HG03135 (cell line): ENCODE measurements around the gene TMEM165.

Experiments
- ATAC-seq: cut with Tn5 transposase; IDR thresholded peaks from one replicate; pipeline ENCODE4 v1.9.1; 2021; ENCODE audit warnings: mild to moderate bottlenecking, moderate library complexity; ENCODE audit not compliant: unreplicated experiment

TMEM165 gene

DNA sequence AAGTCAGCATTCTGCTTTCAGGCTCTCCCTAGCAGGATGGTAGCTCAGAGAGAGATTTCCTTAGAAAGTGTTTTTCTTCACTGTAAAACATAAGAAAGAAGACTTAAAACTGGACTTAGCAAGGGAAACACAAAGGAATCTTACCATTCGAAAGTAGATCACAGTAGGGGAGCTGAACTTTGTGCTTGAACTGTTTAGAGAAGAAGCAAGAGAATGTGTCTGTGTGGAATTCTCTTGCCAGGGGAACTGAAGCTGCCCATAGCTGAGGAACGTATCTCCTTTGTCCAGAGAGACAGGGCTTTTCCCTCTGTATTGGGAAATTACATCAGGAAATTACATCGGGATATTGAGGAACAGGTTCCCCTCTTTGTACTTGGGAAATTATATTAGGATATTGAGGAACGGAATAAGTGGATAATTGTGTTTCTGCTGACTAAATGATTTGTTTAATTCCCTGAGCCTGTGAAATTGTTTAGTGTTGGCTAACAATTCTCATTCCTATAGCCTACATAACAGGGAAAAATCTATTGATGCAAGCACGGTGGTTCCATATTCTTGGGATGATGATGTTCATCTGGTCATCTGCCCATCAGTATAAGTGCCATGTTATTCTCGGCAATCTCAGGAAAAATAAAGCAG, 28.6 kb upstream of the TMEM165 start:
- no peak for ATAC-seq

DNA sequence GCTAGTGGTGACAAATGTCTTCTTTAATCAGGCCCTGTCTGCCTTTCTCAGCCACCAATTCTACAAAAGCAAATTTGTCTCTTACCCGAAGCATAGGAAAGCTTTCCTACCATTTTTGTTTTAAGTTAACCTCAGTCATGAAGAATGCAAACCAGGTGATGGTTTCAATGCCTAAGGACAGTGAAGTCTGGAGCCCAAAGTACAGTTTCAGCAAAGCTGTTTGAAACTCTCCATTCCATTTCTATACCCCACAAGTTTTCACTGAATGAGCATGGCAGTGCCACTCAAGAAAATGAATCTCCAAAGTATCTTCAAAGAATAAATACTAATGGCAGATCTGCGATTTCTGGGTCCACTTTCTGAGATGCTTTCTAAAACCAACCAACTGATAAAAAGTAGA, 25.8 kb upstream of the TMEM165 start:
- no peak for ATAC-seq

DNA sequence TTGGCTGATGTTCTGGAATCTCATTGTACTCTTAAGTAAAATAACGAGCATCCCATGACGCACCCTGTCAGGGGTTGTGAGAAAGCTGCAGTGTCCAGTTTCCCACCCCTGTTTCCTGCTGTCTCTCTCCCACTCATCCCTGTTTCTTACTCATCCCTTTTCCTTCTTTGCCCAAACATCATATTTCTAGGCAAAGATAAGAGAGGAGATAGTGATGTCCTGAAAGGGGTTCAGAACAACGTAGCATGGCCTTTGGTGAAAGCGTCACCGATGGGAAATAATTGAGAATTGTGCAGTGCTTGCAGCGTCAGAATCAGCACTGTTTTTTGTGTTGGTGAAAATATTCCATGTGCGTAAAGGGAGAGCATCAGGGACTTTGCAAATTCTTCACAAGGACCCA, 23.5 kb upstream of the TMEM165 start:
- no peak for ATAC-seq

DNA sequence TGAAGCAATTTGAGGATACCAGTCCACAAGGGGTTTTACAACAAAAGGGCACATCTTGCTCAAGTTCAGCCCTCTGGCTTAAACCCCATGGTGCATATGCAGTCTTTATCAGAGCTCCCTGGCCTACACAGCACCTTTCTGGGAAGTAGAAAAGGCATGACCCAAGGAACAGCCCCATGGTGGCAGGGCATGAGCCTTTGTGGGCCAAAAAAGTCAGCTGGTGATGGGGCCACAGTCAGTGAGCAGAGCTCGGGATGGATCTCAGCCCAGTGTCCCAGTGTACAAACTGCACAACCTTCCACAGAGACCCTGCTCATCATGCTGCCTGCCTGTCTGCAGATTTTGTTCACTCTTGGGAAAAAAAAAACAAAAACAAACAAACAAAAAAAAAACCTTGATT, 22.3 kb upstream of the TMEM165 start:
- no peak for ATAC-seq

DNA sequence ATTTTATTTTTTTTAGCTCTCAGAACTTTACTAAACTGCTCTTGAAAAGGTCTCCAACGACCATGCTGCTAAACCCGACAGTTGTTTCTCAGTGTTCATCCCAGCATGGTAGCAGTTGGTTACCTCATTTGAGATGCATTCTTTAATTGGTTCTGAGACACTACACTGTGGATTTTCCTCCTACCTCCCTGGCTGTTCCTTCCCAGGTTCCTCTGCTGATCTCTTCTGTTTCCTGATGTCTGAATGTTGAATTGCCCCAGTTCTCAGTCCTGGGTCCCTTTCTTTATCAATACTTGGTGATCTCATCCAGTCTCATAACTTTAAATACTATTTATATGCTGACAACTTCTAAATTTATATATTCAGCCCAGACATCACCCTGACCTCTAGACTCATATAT, 19.1 kb upstream of the TMEM165 start:
- no peak for ATAC-seq

DNA sequence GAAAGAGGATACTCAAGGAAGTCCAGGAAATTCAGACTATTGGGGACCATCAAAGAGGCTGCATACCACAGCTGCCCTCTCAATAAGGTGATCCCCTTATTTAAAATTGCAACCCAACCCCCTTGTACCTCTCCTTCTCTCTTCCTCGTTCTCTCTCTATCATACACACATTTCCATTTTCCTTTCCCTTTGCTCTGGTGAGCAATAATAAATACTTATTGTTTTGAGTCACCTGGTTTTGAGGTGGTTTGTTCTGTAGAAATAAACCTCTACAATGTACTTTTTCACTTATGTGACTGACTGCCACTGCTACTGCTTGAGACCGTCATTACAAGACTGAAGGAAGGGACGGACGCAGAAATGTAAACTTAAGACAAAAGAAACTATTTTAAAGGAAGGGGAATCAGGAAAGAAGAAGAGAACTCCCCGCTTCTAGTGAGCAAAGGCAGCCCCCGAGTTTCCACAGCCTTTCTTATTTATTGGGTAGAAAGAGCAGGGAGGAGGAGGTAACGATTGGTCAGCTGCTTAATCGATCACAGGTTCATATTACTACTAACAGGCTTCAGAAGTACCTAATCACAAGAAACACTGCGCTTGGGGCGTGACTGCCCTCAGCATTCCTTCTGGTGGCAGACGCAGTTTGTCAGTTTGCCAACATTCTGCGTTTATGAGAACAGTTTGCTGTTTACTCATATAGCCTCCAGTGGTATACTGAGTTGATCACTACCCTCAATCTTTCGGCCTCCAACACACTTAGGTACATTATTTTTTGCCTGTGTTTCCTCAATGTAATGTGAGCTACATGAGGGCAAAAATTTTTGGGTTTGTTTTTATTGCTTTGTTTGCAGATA, 16.9 kb upstream of the TMEM165 start:
- no peak for ATAC-seq

DNA sequence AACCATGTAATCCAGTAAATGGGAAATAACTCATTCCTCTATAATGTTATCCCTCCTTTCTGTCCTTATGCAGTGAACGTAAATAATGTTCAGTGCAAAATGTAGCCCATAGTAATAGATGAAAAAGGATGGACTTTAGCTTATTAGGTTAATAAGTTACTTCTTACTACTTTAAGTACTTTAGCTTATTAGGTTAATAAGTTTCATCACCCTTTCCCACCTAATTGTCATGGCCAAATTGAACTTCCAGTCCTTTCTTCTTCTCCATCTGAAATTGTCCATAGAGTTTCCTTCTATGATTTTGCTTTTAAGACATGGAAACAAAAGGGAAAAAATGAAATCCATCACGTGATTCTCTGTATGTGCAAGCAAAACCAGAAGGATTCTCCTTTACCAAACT, 15.2 kb upstream of the TMEM165 start:
- no peak for ATAC-seq

DNA sequence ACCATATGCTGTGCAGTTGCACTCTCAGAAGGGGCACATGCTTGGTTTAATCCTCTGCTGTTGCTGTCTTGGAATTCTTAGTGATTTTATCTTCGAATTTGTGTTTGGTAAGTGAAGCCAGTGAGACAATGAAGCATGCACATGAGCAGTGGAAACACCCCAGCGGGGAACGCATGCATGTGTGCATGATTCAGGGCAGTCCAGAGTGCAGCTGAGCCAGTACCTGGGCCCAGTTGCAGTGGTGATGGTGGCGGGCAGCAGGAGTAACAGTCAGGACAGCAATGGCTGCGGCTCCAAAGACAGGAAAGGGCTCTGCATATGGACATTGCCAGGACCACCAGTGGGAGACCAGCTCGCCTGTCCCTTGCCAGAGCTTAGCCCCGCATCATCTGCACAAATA, 14.3 kb upstream of the TMEM165 start:
- ATAC-seq: no peak

DNA sequence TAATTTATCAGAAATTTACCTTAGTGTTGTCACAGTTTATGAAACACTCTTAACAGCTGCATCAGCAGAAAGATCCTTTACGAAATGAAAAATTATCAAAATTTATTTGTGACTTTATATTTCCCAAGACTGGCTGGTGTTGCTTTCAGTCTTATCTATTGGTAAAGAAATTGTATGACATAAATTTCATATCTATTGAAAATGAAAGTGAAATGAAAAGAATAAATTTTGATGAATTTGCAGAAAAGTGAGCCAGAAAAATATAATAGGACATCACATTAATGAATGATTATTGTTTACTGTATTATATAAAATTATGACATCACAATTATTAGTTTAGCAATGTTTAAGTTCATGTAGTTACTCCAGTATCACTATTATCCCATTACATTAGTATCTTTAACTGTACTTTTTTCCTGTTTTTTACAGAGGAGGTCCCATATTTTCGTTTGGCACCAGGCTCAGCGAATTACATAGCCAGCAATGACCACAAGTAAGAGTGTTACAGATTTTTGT, 13.2 kb upstream of the TMEM165 start:
- ATAC-seq: no peak

DNA sequence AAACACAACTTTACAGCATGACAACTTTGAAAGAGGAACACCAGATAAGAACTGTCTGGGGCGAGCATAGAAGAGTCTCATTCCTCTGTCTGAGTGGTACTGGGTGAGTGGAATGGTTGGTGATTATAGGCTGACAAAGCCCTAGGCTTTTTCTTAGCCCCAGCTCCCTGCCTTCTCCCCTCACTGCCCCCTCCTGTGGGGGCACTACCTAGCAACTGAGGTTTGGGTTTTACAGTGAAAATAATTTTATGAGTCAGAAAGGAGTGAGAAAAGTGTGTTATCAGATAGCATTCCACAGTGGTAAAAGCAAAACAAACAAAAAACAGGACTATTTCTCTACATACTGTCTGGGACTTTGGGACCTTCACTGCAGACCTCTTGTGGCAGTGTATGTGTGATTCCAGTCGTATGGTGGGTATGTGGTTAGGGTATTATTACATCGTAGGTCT, 10.5 kb upstream of the TMEM165 start:
- ATAC-seq: no peak

DNA sequence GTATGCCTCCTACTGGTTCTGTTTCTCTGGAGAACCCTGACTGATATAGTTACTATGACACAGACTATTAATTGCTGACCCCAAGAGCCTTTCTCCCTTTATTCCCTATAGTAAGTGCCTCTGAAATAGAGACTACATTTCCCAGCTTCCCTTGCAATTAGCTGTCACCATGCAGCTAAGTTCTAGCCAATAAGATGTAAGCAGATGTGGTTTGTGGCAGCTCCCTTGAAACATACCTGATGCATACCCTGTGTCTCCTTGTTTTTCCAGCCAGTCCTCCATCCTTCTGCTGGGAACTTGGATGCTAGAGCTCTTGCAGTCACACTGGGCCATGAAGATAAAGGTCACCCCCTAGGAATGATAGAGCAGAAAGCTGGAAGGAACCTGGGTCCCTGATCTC, 9.7 kb upstream of the TMEM165 start:
- ATAC-seq: peak; percentile 71

DNA sequence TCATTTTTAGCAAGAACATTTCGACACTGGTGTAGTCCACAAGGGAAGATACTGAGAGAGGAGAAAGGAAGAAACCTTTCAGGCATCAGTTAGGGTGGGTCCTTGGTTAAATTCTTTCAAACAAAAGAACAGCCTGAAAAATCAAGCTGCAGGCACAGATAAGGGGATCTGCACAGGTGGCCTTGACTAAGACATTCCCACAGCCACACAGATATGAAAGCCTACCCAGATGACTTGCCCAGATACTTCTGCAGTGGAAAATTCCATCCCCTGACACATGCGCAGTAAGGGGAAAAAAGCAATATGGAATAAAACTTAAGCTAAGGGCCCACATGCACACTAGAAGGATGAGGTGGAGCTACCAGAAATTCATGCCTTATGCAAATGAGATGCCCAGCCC, 8.9 kb upstream of the TMEM165 start:
- no peak for ATAC-seq

DNA sequence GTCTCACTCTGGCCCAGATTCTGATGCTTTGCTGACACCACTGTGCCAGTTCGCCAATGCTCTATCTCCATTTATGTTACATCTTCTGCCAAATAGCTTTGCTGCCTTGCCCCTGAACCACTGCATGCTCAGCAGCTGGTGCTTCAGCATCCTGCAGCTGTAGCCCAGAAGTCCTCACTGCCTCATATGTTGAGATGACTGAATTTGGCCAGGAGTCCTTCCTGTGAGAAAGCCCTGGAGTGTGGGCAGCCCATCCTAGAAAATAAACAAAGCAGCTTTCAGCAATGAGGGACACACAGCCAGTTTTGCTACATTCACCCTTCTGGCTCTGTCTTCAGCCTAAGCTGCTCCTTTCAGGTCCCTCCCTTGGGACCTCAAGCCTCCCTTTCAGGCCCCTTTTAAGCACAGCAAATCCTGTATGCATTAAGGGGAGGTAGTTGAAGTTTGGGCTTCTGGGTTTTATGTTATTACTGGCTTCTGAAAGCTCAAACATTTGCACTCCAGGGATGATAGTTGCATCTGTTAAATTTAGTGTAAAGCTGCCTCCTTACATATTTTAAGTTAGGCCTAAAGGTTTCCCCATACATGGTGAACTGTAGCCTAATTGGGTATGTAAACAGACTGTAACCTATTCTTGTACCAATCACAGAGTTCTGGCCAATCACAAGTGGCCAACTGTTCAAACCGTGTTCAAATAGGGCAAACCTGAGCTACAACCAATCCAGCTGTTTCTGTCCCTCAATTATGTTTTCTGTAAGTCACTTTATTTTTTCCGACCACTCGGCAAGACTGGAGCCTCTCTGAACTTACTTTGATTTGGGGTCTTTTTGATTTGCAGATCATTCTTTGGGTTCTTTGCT, 2.1 kb upstream of the TMEM165 start:
- no peak for ATAC-seq

DNA sequence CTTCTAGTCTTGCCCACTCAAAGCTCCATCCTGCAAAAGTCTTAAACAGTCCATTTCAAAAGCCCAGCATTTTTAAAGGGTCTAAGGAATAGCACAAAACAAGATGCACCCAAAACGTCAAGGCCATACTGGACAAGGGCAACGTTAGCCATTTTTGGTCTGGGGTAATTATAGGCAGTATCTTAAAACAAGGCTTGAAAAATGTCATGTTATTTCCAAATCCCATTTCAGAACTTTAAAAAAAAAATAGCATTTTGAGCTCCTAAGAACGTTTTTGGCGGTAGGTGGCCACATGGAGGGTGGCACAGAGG, 584 bp upstream of the TMEM165 start:
- no peak for ATAC-seq

DNA sequence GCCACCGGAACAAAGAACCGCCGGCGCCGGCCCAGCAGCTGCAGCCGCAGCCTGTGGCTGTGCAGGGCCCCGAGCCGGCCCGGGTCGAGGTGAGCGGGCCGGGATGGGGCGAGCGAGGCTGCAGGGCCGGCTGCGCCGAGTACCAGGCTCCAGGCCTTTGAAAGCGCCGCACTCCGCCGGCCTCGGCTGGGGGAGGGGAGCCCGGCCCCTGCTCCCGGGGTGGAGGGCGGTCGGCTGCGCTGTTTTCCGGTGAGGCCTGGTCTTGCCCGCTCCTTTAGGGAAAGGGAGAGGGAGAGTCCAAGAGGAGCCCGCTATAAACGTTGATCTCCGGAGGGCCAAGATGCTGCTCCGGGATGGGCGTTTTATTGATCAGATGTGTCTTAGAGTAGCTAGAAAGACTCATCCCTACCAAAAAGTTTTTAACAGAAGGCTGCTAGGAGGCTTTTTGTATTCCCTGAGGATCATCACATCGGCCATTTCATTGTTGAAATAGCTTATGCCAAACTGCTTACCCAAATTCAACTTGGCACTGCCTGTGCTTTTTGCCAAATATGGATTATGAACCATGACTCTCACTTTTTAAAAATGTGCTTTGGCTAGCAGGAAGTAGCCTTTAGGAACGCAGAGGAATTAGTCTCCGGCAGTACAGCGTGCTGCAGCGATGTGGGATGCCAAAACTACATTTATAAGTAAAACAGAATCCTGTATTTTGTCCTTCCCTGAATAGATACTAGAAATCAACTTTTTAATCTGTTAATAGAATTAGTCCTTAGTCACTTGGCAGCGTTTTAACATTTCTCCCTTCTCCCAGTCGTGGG, 760 bp downstream of the TMEM165 start:
- peak; percentile 37 for ATAC-seq

DNA sequence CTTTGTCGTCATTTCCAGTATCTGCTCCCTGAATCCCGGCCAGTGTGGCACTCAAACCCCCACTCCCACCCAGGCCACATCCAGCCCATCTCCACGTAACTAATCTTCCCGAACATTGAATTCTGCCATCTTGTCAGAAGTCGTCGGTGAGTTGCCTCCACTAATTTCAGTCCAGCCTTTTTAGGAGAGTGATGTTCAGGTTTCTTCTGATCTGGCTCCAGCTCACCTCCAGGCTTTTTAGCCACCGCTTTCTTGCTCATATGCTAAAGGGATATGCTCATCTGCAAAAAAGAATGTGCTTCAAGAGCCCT, 1.3 kb downstream of the TMEM165 start:
- no peak for ATAC-seq

DNA sequence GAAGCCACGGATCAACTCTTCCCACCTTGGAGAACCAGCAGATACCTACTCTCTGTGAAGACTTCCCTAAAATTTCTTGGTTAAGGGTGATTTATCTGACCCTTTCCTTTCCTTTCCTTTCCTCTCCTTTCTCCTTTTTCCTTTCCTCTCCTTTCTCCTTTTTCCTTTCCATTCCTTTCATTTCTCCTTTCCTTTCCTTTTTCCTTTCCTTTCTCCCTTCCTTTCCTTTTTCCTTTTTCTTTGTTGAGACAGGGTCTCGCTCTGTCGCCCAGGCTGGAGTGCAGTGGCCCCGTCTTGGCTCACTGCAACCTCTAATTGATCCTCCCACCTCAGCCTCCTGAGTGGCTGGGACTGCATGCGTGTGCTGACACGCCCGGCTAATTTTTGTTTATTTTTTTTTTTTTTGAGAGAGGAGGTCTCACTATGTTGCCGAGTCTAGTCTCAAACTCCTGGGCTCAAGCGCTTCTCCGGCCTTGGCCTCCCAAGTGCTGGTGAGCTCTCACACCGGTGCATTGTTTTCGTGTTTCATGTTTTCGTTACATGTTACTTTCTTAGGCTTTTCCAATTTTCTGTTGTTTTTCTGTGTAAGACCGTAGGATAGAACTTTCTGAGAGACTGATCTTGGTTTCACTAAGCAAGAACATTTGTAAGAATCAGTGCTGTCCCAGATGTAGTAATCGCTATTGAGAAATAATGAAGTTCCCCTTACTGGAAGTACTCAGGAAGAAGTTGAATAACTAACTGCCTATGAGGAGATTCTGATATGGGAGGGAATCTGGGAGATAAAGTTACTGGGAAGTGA, 2.0 kb downstream of the TMEM165 start:
- no peak for ATAC-seq

DNA sequence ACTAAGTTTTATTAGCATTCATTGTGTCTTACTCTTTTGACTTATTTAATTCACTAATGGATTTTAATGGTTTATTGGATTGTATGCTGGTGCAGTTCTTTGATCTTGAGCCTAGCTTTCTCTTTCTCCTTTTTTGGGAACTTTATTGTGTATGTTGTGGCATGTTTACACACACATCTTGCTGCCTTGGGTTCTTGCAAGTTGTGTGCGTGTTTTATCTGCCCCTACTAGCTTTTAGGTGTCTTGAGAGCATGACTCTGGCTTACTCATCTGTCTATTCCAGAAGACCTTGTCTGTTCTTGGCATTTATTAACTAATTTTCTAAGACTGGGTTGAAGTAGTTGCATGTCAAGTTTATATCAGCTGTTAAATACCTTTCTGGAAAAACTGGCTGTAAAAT, 2.7 kb downstream of the TMEM165 start:
- no peak for ATAC-seq

DNA sequence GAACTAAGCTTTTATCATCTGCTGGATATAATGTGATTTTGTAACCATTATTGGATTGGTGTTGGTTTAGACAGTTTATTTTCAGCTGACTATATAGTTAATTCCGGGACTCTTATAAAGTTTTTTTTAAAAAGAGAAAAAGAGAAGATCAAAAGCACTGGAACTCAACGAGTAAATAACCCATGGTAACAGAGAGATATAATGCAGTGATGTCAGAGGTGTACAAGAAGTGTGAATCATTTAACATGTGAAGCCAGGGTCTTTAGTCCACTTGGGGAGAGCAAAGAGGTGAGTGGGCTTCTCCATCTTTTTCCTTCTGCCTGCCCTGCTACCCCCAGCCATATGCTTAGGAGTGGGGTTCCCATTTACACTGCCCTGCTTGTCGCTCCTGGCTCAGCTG, 3.2 kb downstream of the TMEM165 start:
- ATAC-seq: no peak

DNA sequence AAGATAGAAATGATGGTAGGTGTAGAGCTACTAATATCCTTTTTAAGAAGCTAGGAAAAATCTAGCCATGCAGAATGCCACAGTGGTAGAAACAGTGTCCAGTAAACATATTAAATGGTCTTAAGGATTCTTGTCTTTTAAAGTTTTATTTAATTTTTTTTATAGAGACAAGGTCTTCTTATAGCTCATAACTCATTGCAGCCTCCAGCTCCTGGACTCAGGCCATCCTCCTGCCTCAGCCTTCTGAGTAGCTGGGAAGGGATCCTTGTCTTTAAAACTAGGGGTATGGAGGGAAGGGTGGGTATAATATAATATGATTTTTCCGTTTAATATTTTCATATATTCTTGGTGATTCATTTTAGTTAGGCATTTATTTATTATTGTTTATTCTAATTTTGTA, 3.8 kb downstream of the TMEM165 start:
- ATAC-seq: no peak
